RWPE2 (cell line): ENCODE measurements around the gene ITFG1.

ENCODE experiments used
- ATAC-seq: fragments of 200-7000 bp; cut with Tn5 transposase; 3 replicates; pipeline ENCODE4 v1.9.1; 2021; ENCODE audit warnings: low read depth
- DNase-seq: peaks from one replicate; pipeline ENCODE4 v3.0.0-alpha.2; 2020; ENCODE audit warnings: low spot score
- H3K27ac ChIP-seq: fragments of 450-650 bp; 2 replicates; pipeline ENCODE4 v1.5.1; 2017; ENCODE audit warnings: mild to moderate bottlenecking; ENCODE audit not compliant: poor library complexity, severe bottlenecking
- H3K27me3 ChIP-seq: fragments of 250-450 bp; sonication (Bioruptor Pico); 2 replicates; pipeline ENCODE4 v1.5.1; 2021; ENCODE audit warnings: mild to moderate bottlenecking, moderate library complexity; ENCODE audit not compliant: insufficient read depth, poor library complexity, severe bottlenecking
- H3K36me3 ChIP-seq: fragments of 250-450 bp; sonication (Bioruptor Pico); 2 replicates; pipeline ENCODE4 v1.5.1; 2020; ENCODE audit warnings: low read depth, mild to moderate bottlenecking, moderate library complexity
- H3K4me1 ChIP-seq: fragments of 250-450 bp; sonication (Bioruptor Pico); 2 replicates; pipeline ENCODE4 v1.5.1; 2021; ENCODE audit warnings: mild to moderate bottlenecking, moderate library complexity; ENCODE audit not compliant: insufficient read depth, poor library complexity, severe bottlenecking
- H3K4me3 ChIP-seq: fragments of 250-450 bp; sonication (Bioruptor Pico); 2 replicates; pipeline ENCODE4 v1.5.1; 2021; ENCODE audit warnings: mild to moderate bottlenecking, moderate library complexity; ENCODE audit not compliant: severe bottlenecking
- H3K9me3 ChIP-seq: fragments of 250-450 bp; sonication (Bioruptor Pico); 2 replicates; pipeline ENCODE4 v1.5.1; 2021; ENCODE audit warnings: mild to moderate bottlenecking, moderate library complexity; ENCODE audit not compliant: severe bottlenecking
- CTCF ChIP-seq: fragments of 450-650 bp; IDR thresholded peaks from one replicate; pipeline ENCODE4 v1.5.1; 2017; ENCODE audit warnings: mild to moderate bottlenecking, moderate library complexity; ENCODE audit not compliant: poor library complexity, severe bottlenecking

Gene ITFG1

GRCh38 chr16:47109361-47109760, 351.5 kb downstream of the ITFG1 start:
- H3K4me3 ChIP-seq = no peak overlapping the region
- no peaks in the 10 kb centered on the region for H3K4me1 ChIP-seq
- H3K9me3 ChIP-seq = no peaks in the 10 kb centered on the region
- H3K27ac ChIP-seq = no peak overlapping the region
- peaks cover 58% of the 10 kb centered on the region for H3K36me3 ChIP-seq
- no peaks in the 10 kb centered on the region for H3K27me3 ChIP-seq
- DNase-seq (no peak), ATAC-seq (no peak)
- TF ChIP-seq CTCF = no peak
